ENCODE data around the gene RPS3. TPM values are rescaled to one million over a fixed set of nuclear protein-coding genes. Genes with fewer than 3 reads are reported as not detected.

RPS3 gene
- total and polyA plus RNA-seq, 2 of the 13 experiments (the other 11 are each of a cell fraction or from before 2014, with no cell fraction given): 2,143 to 3,616 TPM

GRCh38 chr11:75449271-75449670, 50.0 kb downstream of the RPS3 start:
- H3K4me2 ChIP-seq (ENCODE audit: low read depth, low read length): no peak overlapping the region
- H4K20me1 ChIP-seq (ENCODE audit: insufficient read depth, low read length): no peaks in the 10 kb centered on the region
- ATAC-seq (no peak), DNase-seq (ENCODE audit: low spot score) (no peak), FAIRE-seq (no peak)
- H3K9ac ChIP-seq (ENCODE audit: insufficient read depth, low read depth, low read length): no peak overlapping the region
- no peak overlapping the region for H3K27ac ChIP-seq (ENCODE audit: extremely low read length, insufficient read depth, low read length)
- no peak overlapping the region for H2AFZ ChIP-seq (ENCODE audit: low read length)
- H3K27me3 ChIP-seq (ENCODE audit: control insufficient read depth in 1 of 2, insufficient read depth in 2 of 2, low read length in 2 of 2): no peaks in the 10 kb centered on the region
- WGBS (ENCODE audit: low lambda C conversion rate): 93% methylated on average over 5 of the region's 10 CpGs
- H3K4me3 ChIP-seq (replicated peaks in 1 of 3; ENCODE audit: insufficient read depth in 1 of 3, low read depth in 2 of 3, low read length in 3 of 3): no peak overlapping the region
- no peak for TF ChIP-seq EHMT2 (IDR thresholded peaks at IDR 0.05; ENCODE audit: borderline replicate concordance, low read depth, low read length)
- TF ChIP-seq KAT2B (IDR thresholded peaks at IDR 0.05; ENCODE audit: borderline replicate concordance, low read depth, low read length): no peak
- no peak for TF ChIP-seq MTF1 (CRISPR knock-in tag; IDR thresholded peaks at IDR 0.05)
- no peak for TF ChIP-seq ZFY (CRISPR knock-in tag; IDR thresholded peaks at IDR 0.05)
- TF ChIP-seq FOSL1 (CRISPR knock-in tag; IDR thresholded peaks at IDR 0.05; ENCODE audit: borderline replicate concordance): no peak
- TF ChIP-seq SMAD3 (CRISPR knock-in tag; IDR thresholded peaks at IDR 0.05): no peak
- TF ChIP-seq ZKSCAN8 (CRISPR knock-in tag; IDR thresholded peaks at IDR 0.05; ENCODE audit: borderline replicate concordance): no peak
- TF ChIP-seq ZFP36L1 (CRISPR knock-in tag; IDR thresholded peaks at IDR 0.05): no peak
- no peak for TF ChIP-seq ZNF780A (CRISPR knock-in tag; IDR thresholded peaks at IDR 0.05)
- TF ChIP-seq ZBTB44 (CRISPR knock-in tag; IDR thresholded peaks at IDR 0.05): no peak
- no peak for TF ChIP-seq SRSF9 (IDR thresholded peaks at IDR 0.05; ENCODE audit: borderline replicate concordance, insufficient read depth, low read depth, low read length, poor library complexity, severe bottlenecking)
- TF ChIP-seq ESRRA (CRISPR knock-in tag; IDR thresholded peaks at IDR 0.05; ENCODE audit: low read depth): no peak
- TF ChIP-seq ATF7-NPFF (CRISPR knock-in tag; IDR thresholded peaks at IDR 0.05; ENCODE audit: low read depth): no peak
- no peak for TF ChIP-seq JUN (CRISPR knock-in tag; IDR thresholded peaks at IDR 0.05)
- TF ChIP-seq ZNF549 (CRISPR knock-in tag; IDR thresholded peaks at IDR 0.05): no peak
- CTCF ChIA-PET (ENCODE audit: low intra/inter-chr PET ratio, low total read pairs): no interaction called here
- intact Hi-C loops (cut with micrococcal nuclease; ENCODE audit: unreplicated experiment) (no loop called here), in situ Hi-C loops (cut with HindIII; ENCODE audit: extremely low pct_ligation_motif_present, low pct_unique_long_range_greater_than_20kb) (loop anchor here (5.0 kb wide), 1 partner anchor 83 kb away; no protein-coding TSS in a partner anchor)
- peaks cover 27 to 33% of the 10 kb centered on the region in 2 experiments; a peak in 4 of 5 replicates for H3K36me3 ChIP-seq (replicated peaks in 1 of 2; ENCODE audit: control insufficient read depth in 1 of 2, insufficient read depth in 2 of 2, low read length in 2 of 2)
- POLR2A ChIA-PET: no interaction called here
- H3K9me3 ChIP-seq (ENCODE audit: low read length): no peaks in the 10 kb centered on the region
- H3K4me1 ChIP-seq (ENCODE audit: insufficient read depth, low read length): no peaks in the 10 kb centered on the region
- no peaks in the 10 kb centered on the region for H3K79me2 ChIP-seq (ENCODE audit: insufficient read depth, low read length)
- no TSS peak for BruUV-seq (replicated peaks)

Measured in HepG2 (cell line).